K562 (cell line): Measurements from ENCODE around the gene ADIG. TPM values are rescaled to one million over a fixed set of nuclear protein-coding genes. Genes with fewer than 3 reads are reported as not detected.

Experiments used
- BCOR ChIP-seq: fragments of 450-650 bp; IDR thresholded peaks from 2 replicates; pipeline ENCODE4 v1.6.1; 2016
- CEBPG ChIP-seq, 3 experiments: fragments of 200-800 bp in 1 of 3; sonication (Bioruptor generic) in 1 of 3; sonication (generic) in 1 of 3; formaldehyde crosslinking in 1 of 3; IDR thresholded peaks in 2 of 3; conservative IDR thresholded peaks in 1 of 3; 2 replicates each; pipeline versions ENCODE4 v1.6.1 to v1.8.0; 2016 to 2022; ENCODE audit warnings: missing compliant biosample characterization in 2 of 3, missing genetic modification characterization in 2 of 3, mild to moderate bottlenecking in 1 of 3, missing genetic modification reagents in 1 of 3
- MCM3 ChIP-seq: fragments of 450-650 bp; IDR thresholded peaks from 2 replicates; pipeline ENCODE4 v1.6.1; 2016
- MEIS2 ChIP-seq: fragments of 450-650 bp; IDR thresholded peaks from 2 replicates; pipeline ENCODE4 v1.6.1; 2014; ENCODE audit warnings: mild to moderate bottlenecking; ENCODE audit not compliant: partially characterized antibody
- NRF1 ChIP-seq, 2 experiments: fragments of 450-650 bp; IDR thresholded peaks in 1 of 2; conservative IDR thresholded peaks in 1 of 2; 2 replicates each; pipeline ENCODE4 v1.6.1; 2014; ENCODE audit warnings: mild to moderate bottlenecking in 2 of 2
- PHTF2 ChIP-seq: fragments of 250-450 bp; sonication (Bioruptor Pico); IDR thresholded peaks from 2 replicates; pipeline ENCODE4 v1.5.0; 2021; ENCODE audit warnings: mild to moderate bottlenecking
- PURB ChIP-seq: sonication (generic); formaldehyde crosslinking; IDR thresholded peaks from 2 replicates; pipeline ENCODE4 v1.9.0; 2021; ENCODE audit warnings: low read depth, mild to moderate bottlenecking, missing genetic modification reagents
- RBM25 ChIP-seq: fragments of 200-400 bp; formaldehyde crosslinking; IDR thresholded peaks from 2 replicates; pipeline ENCODE4 v1.6.1; 2018; ENCODE audit warnings: low read length, low read depth, moderate library complexity; ENCODE audit not compliant: severe bottlenecking
- ZBTB7A ChIP-seq: IDR thresholded peaks from 2 replicates; pipeline ENCODE4 v1.6.1; 2011; ENCODE audit warnings: low read depth, mild to moderate bottlenecking, low read length, moderate library complexity, borderline replicate concordance; ENCODE audit not compliant: control insufficient read depth
- ZEB2 ChIP-seq: fragments of 450-650 bp; IDR thresholded peaks from 2 replicates; pipeline ENCODE4 v1.6.1; 2016
- polyA plus RNA-seq, 8 experiments: library from polyadenylated mRNA; depleted of rRNA in 4 of 8; stranded (reverse) in 5 of 8; unstranded in 3 of 8; fragments of >200 nt; fragmentation: Nextera tagmentation in 2 of 8; fragmentation: Illumina TruSeq in 1 of 8; extraction: Ambion mirVana in 2 of 8; extraction: Trizol in 1 of 8; gene quantifications; 2 replicates each; pipeline versions ENCODE4 v1.2.1 to v1.2.3, GENCODE V29; 2011 to 2014; ENCODE audit warnings: inconsistent platforms in 1 of 8, missing spikeins in 1 of 8
- total RNA-seq, 7 experiments: library from RNA; depleted of rRNA in 6 of 7; stranded (reverse); fragments of >200 nt in 6 of 7; fragmentation: Illumina TruSeq in 2 of 7; extraction: Trizol in 2 of 7; gene quantifications; 2 replicates each; pipeline versions ENCODE4 v1.2.1 to v1.2.3, GENCODE V29; 2011 to 2021; ENCODE audit warnings: low replicate concordance in 1 of 7
- TF ChIP-seq, protein P1 (sequence below): sonication (generic); formaldehyde crosslinking; IDR thresholded peaks from 2 replicates; pipeline ENCODE4 v1.4.0; 2020; ENCODE audit warnings: mild to moderate bottlenecking, missing genetic modification reagents
- TF ChIP-seq, protein P2 (sequence below), 3 experiments: IDR thresholded peaks in 2 of 3; conservative IDR thresholded peaks in 1 of 3; 2 replicates each; pipeline ENCODE4 v1.5.1; 2011 to 2012; ENCODE audit warnings: low read length in 3 of 3, mild to moderate bottlenecking in 3 of 3, control low read depth in 2 of 3, improper control_type of control experiment in 1 of 3, inconsistent platforms in 1 of 3, low read depth in 1 of 3, mixed read lengths in 1 of 3, moderate library complexity in 1 of 3; ENCODE audit not compliant: insufficient read depth in 2 of 3

ADIG gene
- total and polyA plus RNA-seq, 9 of the 15 experiments (the other 6 are each of a cell fraction or from before 2014, with no cell fraction given), result not detected

DNA sequence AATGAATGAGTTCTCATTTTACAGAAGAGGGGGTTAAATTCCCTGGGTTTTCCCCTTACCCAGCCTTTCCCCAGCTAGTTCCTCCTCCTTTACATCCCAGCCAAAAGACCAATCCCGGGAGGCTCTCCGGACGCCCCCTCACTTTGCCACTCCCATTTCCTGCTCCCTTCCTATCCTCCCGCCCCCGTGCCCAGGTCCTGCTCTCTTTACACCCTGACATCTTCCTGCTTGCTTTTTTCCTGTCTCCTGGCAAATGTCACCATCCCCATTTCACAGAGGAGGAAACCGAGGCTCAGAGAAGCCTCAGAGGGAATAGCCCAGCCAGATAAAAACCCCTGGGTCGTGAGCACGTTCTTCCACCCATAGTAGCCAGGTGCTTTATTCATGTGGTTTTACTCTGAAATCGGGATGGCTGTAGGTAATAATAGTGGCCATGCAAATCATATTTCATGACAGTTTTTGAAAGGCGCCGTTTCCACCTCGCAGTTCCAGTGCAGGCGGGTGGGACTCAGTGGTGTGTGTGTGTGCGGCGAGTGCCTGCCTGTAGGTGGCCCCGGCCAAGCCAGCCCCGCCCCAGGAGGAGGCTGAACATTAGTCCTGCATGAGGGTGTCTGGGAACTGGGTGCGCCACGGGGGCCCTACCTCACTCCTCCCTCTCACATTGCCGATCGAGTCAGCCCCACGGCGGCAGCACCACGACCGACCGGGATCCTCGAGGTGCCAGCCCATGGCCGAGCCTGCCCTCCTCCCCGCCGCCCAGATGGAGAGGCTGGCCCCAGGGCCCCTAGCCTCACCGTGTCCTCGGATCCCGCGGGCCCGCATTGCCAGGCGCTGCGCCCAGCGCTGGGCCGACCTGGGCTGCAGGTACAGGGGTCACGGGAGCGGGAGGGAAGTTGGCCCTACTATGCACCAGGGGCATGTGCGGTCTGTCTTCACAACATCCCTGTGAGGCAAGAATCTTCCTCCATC lies 20.5 kb downstream of the ADIG start, which contains the start of gene ARHGAP40 (continued):
- TF ChIP-seq, protein P1, sequence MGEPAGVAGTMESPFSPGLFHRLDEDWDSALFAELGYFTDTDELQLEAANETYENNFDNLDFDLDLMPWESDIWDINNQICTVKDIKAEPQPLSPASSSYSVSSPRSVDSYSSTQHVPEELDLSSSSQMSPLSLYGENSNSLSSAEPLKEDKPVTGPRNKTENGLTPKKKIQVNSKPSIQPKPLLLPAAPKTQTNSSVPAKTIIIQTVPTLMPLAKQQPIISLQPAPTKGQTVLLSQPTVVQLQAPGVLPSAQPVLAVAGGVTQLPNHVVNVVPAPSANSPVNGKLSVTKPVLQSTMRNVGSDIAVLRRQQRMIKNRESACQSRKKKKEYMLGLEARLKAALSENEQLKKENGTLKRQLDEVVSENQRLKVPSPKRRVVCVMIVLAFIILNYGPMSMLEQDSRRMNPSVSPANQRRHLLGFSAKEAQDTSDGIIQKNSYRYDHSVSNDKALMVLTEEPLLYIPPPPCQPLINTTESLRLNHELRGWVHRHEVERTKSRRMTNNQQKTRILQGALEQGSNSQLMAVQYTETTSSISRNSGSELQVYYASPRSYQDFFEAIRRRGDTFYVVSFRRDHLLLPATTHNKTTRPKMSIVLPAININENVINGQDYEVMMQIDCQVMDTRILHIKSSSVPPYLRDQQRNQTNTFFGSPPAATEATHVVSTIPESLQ, result no peak
- TF ChIP-seq RBM25 (peak; percentile 50), ZBTB7A (peak; percentile 41; the same call in 1 of the 2 replicates), ZEB2 (no peak), BCOR (peak; percentile 74; the same call in 1 of the 2 replicates), CEBPG (CRISPR knock-in tag; IDR thresholded peaks at IDR 0.05) (no peak), CEBPG (tag; conservative IDR thresholded peaks at IDR 0.05 in 1 of 2, IDR thresholded peaks at IDR 0.05 in 1 of 2) (no peak), PHTF2 (CRISPR knock-in tag) (no peak), MEIS2 (peak; percentile 5), NRF1 (conservative IDR thresholded peaks at IDR 0.05 in 1 of 2, IDR thresholded peaks at IDR 0.05 in 1 of 2) (0 out of 4 replicates have a peak, but pooled peaks of 1 of the 2 experiments have one; percentile 14), MCM3 (no peak), PURB (CRISPR knock-in tag) (no peak)
- TF ChIP-seq, protein P2, sequence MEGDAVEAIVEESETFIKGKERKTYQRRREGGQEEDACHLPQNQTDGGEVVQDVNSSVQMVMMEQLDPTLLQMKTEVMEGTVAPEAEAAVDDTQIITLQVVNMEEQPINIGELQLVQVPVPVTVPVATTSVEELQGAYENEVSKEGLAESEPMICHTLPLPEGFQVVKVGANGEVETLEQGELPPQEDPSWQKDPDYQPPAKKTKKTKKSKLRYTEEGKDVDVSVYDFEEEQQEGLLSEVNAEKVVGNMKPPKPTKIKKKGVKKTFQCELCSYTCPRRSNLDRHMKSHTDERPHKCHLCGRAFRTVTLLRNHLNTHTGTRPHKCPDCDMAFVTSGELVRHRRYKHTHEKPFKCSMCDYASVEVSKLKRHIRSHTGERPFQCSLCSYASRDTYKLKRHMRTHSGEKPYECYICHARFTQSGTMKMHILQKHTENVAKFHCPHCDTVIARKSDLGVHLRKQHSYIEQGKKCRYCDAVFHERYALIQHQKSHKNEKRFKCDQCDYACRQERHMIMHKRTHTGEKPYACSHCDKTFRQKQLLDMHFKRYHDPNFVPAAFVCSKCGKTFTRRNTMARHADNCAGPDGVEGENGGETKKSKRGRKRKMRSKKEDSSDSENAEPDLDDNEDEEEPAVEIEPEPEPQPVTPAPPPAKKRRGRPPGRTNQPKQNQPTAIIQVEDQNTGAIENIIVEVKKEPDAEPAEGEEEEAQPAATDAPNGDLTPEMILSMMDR (IDR thresholded peaks at IDR 0.05 in 2 of 3, conservative IDR thresholded peaks at IDR 0.05 in 1 of 3; ENCODE audit: insufficient read depth in 2 of 3, low read depth in 1 of 3, low read length in 3 of 3), result peak; percentile 24 to 41 (median 24); a peak in 5 of 6 replicates
